HEK293 (cell line): ENCODE measurements around the gene WIPI1.

ENCODE experiments used
- ATF2 ChIP-seq: fragments of 450-650 bp; formaldehyde crosslinking; IDR thresholded peaks from 2 replicates; pipeline ENCODE4 v1.5.1; 2016; ENCODE audit warnings: missing biosample characterization, missing genetic modification characterization, low read depth
- CTCF ChIP-seq: fragments of 450-650 bp; formaldehyde crosslinking; IDR thresholded peaks from 2 replicates; pipeline ENCODE4 v1.5.1; 2016; ENCODE audit warnings: missing biosample characterization, missing genetic modification characterization
- HOXD13 ChIP-seq: sonication (generic); formaldehyde crosslinking; IDR thresholded peaks from 2 replicates; pipeline ENCODE4 v1.8.0; 2022; ENCODE audit warnings: missing genetic modification reagents, borderline replicate concordance
- REST ChIP-seq: fragments of 450-650 bp; formaldehyde crosslinking; IDR thresholded peaks from 2 replicates; pipeline ENCODE4 v1.5.1; 2016; ENCODE audit warnings: missing biosample characterization, missing genetic modification characterization
- ZBTB17 ChIP-seq: fragments of 450-650 bp; formaldehyde crosslinking; IDR thresholded peaks from 2 replicates; pipeline ENCODE4 v1.5.1; 2016; ENCODE audit warnings: missing biosample characterization, missing genetic modification characterization
- ZBTB6 ChIP-seq: fragments of 450-650 bp; formaldehyde crosslinking; IDR thresholded peaks from 2 replicates; pipeline ENCODE4 v1.5.1; 2017; ENCODE audit warnings: missing biosample characterization, missing genetic modification characterization
- ZFP3 ChIP-seq: fragments of 450-650 bp; formaldehyde crosslinking; IDR thresholded peaks from 2 replicates; pipeline ENCODE4 v1.5.1; 2016; ENCODE audit warnings: low read depth, missing biosample characterization, missing genetic modification characterization
- ZNF426 ChIP-seq: fragments of 450-650 bp; formaldehyde crosslinking; IDR thresholded peaks from 2 replicates; pipeline ENCODE4 v1.5.1; 2017; ENCODE audit warnings: missing biosample characterization, missing genetic modification characterization, mild to moderate bottlenecking, inconsistent platforms, moderate library complexity
- ZSCAN30 ChIP-seq: fragments of 450-650 bp; IDR thresholded peaks from 2 replicates; pipeline ENCODE4 v1.5.1; 2018; ENCODE audit warnings: missing biosample characterization, mild to moderate bottlenecking, missing genetic modification characterization, moderate library complexity
- TF ChIP-seq, protein P1 (sequence below): fragments of 450-650 bp; formaldehyde crosslinking; IDR thresholded peaks from 2 replicates; pipeline ENCODE4 v1.5.1; 2016; ENCODE audit warnings: missing biosample characterization, missing genetic modification characterization, borderline replicate concordance
- TF ChIP-seq, protein P2 (sequence below): fragments of 450-650 bp; formaldehyde crosslinking; IDR thresholded peaks from 2 replicates; pipeline ENCODE4 v1.5.1; 2016; ENCODE audit warnings: missing biosample characterization, missing genetic modification characterization

DNA sequence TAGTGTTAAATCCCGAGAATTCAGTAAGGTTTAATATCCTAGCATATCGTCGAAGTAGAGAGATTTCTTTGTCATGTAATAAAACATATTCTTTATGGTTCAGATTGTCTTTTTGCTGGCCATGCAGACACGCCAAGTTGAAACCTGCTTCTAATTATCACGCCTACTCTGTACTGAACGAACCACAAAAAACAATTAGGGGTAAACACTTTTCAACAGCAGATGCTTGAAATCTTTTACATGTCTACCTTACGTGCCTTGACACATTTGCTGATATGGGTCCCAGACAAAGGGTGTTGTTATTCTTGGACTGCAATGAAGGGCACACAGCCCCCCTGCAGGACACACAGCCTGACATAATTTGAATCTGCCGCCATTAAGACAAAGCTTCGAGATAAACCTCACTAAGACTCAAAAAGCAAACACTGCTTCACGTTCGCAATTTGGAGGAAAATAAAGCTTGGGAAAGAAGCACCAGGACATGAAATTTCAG, 13.3 kb downstream of the WIPI1 start:
- TF ChIP-seq ATF2 (no peak), HOXD13 (no peak), CTCF (tag by site-specific recombination) (no peak), REST (tag by site-specific recombination) (no peak), ZBTB17 (tag by site-specific recombination) (no peak), ZNF426 (tag by site-specific recombination) (no peak), ZBTB6 (no peak), ZFP3 (no peak), ZSCAN30 (tag by site-specific recombination) (no peak)
- TF ChIP-seq, protein P1, sequence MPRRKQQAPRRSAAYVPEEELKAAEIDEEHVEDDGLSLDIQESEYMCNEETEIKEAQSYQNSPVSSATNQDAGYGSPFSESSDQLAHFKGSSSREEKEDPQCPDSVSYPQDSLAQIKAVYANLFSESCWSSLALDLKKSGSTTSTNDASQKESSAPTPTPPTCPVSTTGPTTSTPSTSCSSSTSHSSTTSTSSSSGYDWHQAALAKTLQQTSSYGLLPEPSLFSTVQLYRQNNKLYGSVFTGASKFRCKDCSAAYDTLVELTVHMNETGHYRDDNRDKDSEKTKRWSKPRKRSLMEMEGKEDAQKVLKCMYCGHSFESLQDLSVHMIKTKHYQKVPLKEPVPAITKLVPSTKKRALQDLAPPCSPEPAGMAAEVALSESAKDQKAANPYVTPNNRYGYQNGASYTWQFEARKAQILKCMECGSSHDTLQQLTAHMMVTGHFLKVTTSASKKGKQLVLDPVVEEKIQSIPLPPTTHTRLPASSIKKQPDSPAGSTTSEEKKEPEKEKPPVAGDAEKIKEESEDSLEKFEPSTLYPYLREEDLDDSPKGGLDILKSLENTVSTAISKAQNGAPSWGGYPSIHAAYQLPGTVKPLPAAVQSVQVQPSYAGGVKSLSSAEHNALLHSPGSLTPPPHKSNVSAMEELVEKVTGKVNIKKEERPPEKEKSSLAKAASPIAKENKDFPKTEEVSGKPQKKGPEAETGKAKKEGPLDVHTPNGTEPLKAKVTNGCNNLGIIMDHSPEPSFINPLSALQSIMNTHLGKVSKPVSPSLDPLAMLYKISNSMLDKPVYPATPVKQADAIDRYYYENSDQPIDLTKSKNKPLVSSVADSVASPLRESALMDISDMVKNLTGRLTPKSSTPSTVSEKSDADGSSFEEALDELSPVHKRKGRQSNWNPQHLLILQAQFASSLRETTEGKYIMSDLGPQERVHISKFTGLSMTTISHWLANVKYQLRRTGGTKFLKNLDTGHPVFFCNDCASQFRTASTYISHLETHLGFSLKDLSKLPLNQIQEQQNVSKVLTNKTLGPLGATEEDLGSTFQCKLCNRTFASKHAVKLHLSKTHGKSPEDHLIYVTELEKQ (tag by site-specific recombination): no peak
- TF ChIP-seq, protein P2, sequence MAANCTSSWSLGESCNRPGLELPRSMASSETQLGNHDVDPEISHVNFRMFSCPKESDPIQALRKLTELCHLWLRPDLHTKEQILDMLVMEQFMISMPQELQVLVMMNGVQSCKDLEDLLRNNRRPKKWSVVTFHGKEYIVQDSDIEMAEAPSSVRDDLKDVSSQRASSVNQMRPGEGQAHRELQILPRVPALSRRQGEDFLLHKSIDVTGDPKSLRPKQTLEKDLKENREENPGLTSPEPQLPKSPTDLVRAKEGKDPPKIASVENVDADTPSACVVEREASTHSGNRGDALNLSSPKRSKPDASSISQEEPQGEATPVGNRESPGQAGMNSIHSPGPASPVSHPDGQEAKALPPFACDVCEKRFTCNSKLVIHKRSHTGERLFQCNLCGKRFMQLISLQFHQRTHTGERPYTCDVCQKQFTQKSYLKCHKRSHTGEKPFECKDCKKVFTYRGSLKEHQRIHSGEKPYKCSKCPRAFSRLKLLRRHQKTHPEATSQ (tag by site-specific recombination): no peak
